GM12872 (cell line): ENCODE results near the gene LRRC39.

ENCODE experiments used
- TF ChIP-seq, protein P1 (sequence below): IDR thresholded peaks from 3 replicates; pipeline ENCODE4 v1.5.1; 2011; ENCODE audit warnings: low read depth, mild to moderate bottlenecking, low read length, moderate library complexity; ENCODE audit not compliant: insufficient read depth

Gene LRRC39

DNA sequence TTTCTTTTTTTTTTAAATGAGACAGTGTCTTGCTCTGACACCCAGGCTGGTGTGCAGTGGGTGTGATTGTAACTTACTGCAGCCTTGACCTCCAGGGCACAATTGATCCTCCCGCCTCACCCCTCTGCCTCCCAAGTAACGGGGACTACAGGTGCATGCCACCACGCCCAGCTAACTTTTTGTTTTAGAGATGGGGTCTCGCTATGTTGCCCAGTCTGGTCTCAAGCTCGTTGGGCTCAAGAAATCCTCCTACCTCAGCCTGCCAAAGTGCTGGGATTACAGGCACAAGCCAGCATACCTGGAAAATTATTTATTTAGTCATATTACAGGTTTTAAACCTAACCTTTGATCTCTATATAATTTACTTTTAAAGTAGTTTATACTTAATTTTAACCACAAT, 13.4 kb downstream of the LRRC39 start:
- TF ChIP-seq, protein P1, sequence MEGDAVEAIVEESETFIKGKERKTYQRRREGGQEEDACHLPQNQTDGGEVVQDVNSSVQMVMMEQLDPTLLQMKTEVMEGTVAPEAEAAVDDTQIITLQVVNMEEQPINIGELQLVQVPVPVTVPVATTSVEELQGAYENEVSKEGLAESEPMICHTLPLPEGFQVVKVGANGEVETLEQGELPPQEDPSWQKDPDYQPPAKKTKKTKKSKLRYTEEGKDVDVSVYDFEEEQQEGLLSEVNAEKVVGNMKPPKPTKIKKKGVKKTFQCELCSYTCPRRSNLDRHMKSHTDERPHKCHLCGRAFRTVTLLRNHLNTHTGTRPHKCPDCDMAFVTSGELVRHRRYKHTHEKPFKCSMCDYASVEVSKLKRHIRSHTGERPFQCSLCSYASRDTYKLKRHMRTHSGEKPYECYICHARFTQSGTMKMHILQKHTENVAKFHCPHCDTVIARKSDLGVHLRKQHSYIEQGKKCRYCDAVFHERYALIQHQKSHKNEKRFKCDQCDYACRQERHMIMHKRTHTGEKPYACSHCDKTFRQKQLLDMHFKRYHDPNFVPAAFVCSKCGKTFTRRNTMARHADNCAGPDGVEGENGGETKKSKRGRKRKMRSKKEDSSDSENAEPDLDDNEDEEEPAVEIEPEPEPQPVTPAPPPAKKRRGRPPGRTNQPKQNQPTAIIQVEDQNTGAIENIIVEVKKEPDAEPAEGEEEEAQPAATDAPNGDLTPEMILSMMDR = no peak

DNA sequence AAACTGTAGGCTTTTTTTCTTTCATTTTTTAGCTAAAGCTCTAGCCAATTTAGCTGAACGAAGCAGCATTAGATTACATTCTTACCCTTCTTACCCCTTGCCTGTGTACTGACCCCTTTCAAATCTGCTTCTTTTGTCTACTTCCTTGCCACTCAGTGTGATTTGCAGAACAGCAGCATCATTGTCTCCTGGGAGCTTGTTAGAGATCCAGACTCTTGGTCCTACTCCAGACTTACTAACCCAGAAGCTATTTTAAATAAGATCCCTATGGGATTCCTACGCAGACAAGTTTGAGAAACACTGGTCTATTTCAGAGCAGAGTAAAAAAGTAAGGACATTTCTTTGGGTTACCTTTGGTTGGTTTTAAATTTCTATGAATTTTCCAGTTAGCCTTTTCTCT, 13.8 kb downstream of the LRRC39 start:
- TF ChIP-seq, protein P1 = no peak

DNA sequence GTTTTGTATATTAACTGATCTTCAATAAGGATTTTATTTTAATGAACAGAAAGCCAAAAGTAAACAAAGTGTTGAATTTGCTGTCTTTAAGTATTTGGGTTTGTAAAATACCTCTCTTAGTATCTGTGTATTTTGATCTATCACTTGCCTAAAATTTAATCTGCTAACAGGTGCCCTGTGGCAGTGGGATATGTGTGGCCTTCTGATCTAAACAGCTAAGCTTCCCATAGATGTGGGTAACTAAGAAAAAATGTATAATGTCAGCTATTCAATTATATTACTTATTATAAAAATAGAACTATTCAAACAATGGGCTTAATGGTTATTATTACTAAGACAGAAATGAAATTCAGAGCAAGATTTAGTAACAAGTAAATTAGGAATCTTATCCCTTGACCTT, 15.2 kb downstream of the LRRC39 start:
- TF ChIP-seq, protein P1 = no peak

DNA sequence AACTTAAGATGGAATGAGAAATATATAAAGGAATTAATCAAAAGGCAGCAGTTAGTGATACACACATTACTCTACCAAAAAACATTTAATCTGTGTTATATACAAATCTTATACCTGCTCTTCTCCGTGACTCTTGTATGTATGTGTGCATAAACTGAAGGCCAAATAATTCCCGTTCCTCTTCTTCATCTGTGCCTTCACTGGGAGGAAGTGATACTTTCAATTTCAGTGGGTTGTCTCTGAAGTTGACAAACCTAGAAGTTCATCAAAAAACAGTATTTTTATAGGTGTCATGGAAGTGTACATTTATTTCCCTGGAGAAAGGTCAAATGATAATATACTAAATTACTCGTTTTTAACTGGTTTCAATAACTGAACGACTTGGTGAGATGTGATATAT, 25.8 kb downstream of the LRRC39 start:
- TF ChIP-seq, protein P1 = no peak

DNA sequence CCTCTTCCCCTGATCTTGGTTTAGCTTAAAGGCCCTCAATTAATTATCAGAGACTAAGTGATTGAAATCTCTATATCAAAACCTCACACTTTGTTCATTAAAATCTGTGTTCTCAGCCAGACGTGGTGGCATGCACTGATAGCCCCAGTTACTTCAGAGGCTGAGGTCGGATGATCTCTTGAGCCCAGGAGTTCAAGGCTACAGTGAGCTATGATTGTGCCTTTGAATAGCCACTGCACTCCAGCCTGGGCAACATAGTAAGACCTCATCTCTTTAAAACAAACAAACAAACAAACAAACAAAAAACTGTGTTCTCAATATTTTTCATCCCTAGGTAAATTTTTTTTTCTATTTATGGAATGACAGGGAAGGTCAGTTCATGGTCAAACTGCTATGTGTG, 26.4 kb downstream of the LRRC39 start:
- TF ChIP-seq, protein P1 = no peak

DNA sequence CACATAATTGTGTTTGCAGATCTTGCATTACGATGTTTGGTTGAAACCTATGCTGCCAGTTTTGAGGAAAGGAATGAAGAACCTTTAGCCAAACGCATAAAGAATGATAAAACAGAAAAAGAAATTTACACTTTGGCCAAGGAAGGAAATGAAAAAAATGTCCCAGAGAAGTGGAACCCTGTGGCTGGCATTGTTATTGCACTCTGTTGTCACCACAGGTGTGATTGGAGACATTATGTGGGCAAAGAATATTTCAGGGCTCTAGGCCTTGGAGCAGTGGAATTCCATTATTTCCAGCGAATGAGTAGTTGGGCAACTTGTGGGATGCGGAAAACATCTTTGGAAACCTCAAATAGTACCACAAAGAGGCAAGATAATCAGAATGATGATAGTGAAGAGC, 30.2 kb downstream of the LRRC39 start:
- TF ChIP-seq, protein P1 = peak; percentile 17; the same call in 1 of the 3 replicates

DNA sequence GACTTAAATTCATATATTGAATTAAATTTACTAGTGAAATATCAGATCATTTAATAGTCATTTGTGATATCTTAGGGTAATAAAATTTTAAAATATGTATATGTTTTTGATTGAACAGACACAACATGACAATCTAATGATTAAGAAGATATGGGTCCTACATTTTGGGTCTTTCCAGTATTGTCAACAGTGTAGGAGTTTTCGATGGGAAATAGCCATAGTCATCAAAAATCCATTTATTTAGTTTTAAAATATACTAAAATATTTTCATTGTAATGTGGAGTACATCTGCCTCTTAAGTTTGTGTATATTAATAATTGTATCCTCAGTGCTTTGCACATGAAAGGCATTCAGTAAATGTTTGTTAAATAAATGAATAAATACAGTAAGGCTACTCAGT, 31.1 kb downstream of the LRRC39 start:
- TF ChIP-seq, protein P1 = no peak

DNA sequence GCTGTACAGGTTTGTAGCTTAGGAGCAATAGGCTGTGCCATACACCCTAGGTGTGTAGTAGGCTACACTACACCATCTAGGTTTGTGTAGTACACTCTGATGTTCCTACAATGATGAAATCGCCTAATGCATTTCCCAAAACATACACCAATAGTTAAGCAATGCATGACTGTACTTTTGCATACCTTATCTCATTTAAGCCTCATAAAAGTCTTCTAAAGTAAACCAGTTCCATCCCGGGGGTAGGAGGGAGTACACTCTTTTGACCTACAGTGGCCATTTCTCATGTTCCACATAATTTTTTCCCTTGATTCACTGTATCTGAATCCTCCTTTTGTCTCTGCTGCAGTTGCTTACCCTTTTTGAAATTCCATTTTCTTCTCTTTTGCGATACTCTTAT, 32.9 kb downstream of the LRRC39 start:
- TF ChIP-seq, protein P1 = no peak
